Measurements from ENCODE around the gene NAA11.
A peak's percentile ranks its signal among the peaks of the same experiment; 100 is the strongest.

The NAA11 gene

DNA sequence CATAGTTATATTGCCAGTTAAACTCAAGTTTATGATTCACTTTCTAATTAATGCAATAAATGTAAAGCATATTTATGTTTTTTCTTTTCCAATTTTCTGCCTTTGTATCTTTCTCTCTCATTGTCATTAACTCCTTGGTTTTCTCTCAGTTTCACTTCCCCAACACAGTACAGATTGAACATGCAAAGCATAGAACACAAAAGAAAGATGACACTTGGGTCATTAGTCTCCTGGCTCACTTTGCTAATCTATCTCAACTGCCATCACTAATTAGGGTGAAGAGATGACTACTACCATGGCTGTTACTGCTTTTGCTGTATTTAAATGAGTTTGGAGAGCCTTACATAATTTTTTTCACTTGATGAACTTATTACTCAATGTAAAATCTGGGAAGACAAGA is 12.3 kb upstream of the NAA11 start (continued):
- TF ChIP-seq ZNF777 (tag by site-specific recombination; IDR thresholded peaks at IDR 0.05; ENCODE audit: borderline replicate concordance) (no peak), ZFP69B (tag by site-specific recombination; IDR thresholded peaks at IDR 0.05) (no peak), IKZF3 (tag by site-specific recombination; IDR thresholded peaks at IDR 0.05) (no peak), ZNF555 (tag by site-specific recombination; conservative IDR thresholded peaks at IDR 0.05) (no peak), RBAK (tag by site-specific recombination; IDR thresholded peaks at IDR 0.05) (no peak), PRDM1 (tag by site-specific recombination; IDR thresholded peaks at IDR 0.05) (no peak)
- TF ChIP-seq, protein P1, sequence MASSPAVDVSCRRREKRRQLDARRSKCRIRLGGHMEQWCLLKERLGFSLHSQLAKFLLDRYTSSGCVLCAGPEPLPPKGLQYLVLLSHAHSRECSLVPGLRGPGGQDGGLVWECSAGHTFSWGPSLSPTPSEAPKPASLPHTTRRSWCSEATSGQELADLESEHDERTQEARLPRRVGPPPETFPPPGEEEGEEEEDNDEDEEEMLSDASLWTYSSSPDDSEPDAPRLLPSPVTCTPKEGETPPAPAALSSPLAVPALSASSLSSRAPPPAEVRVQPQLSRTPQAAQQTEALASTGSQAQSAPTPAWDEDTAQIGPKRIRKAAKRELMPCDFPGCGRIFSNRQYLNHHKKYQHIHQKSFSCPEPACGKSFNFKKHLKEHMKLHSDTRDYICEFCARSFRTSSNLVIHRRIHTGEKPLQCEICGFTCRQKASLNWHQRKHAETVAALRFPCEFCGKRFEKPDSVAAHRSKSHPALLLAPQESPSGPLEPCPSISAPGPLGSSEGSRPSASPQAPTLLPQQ (tag by site-specific recombination; IDR thresholded peaks at IDR 0.05) = no peak
- TF ChIP-seq, protein P2, sequence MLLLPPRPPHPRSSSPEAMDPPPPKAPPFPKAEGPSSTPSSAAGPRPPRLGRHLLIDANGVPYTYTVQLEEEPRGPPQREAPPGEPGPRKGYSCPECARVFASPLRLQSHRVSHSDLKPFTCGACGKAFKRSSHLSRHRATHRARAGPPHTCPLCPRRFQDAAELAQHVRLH (tag by site-specific recombination; IDR thresholded peaks at IDR 0.05) = no peak
- TF ChIP-seq, protein P3, sequence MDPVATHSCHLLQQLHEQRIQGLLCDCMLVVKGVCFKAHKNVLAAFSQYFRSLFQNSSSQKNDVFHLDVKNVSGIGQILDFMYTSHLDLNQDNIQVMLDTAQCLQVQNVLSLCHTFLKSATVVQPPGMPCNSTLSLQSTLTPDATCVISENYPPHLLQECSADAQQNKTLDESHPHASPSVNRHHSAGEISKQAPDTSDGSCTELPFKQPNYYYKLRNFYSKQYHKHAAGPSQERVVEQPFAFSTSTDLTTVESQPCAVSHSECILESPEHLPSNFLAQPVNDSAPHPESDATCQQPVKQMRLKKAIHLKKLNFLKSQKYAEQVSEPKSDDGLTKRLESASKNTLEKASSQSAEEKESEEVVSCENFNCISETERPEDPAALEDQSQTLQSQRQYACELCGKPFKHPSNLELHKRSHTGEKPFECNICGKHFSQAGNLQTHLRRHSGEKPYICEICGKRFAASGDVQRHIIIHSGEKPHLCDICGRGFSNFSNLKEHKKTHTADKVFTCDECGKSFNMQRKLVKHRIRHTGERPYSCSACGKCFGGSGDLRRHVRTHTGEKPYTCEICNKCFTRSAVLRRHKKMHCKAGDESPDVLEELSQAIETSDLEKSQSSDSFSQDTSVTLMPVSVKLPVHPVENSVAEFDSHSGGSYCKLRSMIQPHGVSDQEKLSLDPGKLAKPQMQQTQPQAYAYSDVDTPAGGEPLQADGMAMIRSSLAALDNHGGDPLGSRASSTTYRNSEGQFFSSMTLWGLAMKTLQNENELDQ (tag by site-specific recombination; IDR thresholded peaks at IDR 0.05; ENCODE audit: low read depth) = no peak

DNA sequence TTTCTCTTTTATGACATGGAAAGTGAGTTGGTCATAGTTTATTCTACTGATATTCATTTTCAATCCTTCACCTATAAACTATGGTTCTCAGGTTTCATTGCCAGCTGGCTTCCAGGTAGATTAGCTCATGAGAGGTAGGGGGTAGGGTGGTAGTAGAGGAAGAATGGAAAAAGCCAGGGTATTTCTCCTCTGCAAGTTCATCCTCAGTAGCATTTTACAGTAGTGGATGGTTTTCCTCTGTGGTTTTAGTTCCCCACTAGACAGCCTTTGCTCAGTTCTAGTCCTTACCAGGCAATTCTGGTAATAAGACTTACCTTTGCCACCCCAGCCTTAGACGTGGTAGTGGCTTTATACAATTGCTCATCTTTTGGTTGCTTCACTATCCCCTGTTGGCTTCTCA is 8.9 kb upstream of the NAA11 start:
- TF ChIP-seq, protein P4, sequence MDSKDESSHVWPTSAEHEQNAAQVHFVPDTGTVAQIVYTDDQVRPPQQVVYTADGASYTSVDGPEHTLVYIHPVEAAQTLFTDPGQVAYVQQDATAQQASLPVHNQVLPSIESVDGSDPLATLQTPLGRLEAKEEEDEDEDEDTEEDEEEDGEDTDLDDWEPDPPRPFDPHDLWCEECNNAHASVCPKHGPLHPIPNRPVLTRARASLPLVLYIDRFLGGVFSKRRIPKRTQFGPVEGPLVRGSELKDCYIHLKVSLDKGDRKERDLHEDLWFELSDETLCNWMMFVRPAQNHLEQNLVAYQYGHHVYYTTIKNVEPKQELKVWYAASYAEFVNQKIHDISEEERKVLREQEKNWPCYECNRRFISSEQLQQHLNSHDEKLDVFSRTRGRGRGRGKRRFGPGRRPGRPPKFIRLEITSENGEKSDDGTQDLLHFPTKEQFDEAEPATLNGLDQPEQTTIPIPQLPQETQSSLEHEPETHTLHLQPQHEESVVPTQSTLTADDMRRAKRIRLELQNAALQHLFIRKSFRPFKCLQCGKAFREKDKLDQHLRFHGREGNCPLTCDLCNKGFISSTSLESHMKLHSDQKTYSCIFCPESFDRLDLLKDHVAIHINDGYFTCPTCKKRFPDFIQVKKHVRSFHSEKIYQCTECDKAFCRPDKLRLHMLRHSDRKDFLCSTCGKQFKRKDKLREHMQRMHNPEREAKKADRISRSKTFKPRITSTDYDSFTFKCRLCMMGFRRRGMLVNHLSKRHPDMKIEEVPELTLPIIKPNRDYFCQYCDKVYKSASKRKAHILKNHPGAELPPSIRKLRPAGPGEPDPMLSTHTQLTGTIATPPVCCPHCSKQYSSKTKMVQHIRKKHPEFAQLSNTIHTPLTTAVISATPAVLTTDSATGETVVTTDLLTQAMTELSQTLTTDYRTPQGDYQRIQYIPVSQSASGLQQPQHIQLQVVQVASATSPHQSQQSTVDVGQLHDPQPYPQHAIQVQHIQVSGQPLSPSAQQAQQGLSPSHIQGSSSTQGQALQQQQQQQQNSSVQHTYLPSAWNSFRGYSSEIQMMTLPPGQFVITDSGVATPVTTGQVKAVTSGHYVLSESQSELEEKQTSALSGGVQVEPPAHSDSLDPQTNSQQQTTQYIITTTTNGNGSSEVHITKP (tag by site-specific recombination; IDR thresholded peaks at IDR 0.05) = peak; percentile 70
- TF ChIP-seq ZNF664 (tag by site-specific recombination; IDR thresholded peaks at IDR 0.05) (no peak), ZNF707 (tag by site-specific recombination; IDR thresholded peaks at IDR 0.05) (no peak), SCRT2 (tag by site-specific recombination; IDR thresholded peaks at IDR 0.05) (no peak)
- Histone ChIP-seq H3K9me3 (ENCODE audit: control insufficient read depth, insufficient read depth, low read depth, low read length) (no peaks in the 10 kb centered on the region), H3K36me3 (ENCODE audit: control insufficient read depth in 2 of 2, insufficient read depth in 1 of 2, low read length in 2 of 2) (no peaks in the 10 kb centered on the region), H3K4me3 (ENCODE audit: low read depth, low read length) (no peak overlapping the region), H3K4me1 (ENCODE audit: control insufficient read depth, insufficient read depth, low read length) (no peaks in the 10 kb centered on the region; the same call in 1 of the 2 replicates), H3K27ac (ENCODE audit: extremely low read depth, low read depth, low read length) (no peak overlapping the region)
- ChIA-PET POLR2A (no interaction called here), CTCF (no interaction called here)

DNA sequence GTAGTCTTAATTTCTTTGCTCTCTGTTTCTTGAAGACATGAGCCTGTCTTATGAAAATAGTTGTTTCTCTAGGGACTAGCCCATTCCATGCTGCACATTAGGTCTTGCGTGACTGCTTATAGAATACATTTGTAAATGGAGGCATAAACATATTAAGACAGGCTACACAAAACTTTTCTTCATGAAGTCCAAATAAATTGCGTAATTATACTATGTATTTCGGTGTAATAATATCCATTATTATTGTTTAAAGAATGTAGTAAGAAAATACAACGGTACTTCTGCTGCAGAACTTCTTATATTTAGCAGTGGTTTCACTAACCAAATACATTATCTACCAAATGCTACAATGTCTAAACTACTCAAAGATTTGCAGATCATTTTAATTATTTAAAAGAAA is 8.5 kb upstream of the NAA11 start:
- CTCF ChIA-PET = no interaction called here
- no peaks in the 10 kb centered on the region for H3K36me3 ChIP-seq (ENCODE audit: control insufficient read depth in 2 of 2, insufficient read depth in 1 of 2, low read length in 2 of 2)
- no peaks in the 10 kb centered on the region; the same call in 1 of the 2 replicates for H3K4me1 ChIP-seq (ENCODE audit: control insufficient read depth, insufficient read depth, low read length)
- no peaks in the 10 kb centered on the region for H3K9me3 ChIP-seq (ENCODE audit: control insufficient read depth, insufficient read depth, low read depth, low read length)
- no peak overlapping the region for H3K4me3 ChIP-seq (ENCODE audit: low read depth, low read length)
- POLR2A ChIA-PET = no interaction called here
- no peak overlapping the region for H3K27ac ChIP-seq (ENCODE audit: extremely low read depth, low read depth, low read length)
- no peak for TF ChIP-seq ZNF248 (tag by site-specific recombination; IDR thresholded peaks at IDR 0.05)
- no peak for TF ChIP-seq HOXD13 (CRISPR knock-in tag; IDR thresholded peaks at IDR 0.05; ENCODE audit: borderline replicate concordance)
- no peak for TF ChIP-seq ZIC2 (tag by site-specific recombination; IDR thresholded peaks at IDR 0.05)
- no peak for TF ChIP-seq ZNF660 (tag by site-specific recombination; IDR thresholded peaks at IDR 0.05)
- no peak for TF ChIP-seq OSR2 (tag by site-specific recombination; IDR thresholded peaks at IDR 0.05)
- TF ChIP-seq, protein P5, sequence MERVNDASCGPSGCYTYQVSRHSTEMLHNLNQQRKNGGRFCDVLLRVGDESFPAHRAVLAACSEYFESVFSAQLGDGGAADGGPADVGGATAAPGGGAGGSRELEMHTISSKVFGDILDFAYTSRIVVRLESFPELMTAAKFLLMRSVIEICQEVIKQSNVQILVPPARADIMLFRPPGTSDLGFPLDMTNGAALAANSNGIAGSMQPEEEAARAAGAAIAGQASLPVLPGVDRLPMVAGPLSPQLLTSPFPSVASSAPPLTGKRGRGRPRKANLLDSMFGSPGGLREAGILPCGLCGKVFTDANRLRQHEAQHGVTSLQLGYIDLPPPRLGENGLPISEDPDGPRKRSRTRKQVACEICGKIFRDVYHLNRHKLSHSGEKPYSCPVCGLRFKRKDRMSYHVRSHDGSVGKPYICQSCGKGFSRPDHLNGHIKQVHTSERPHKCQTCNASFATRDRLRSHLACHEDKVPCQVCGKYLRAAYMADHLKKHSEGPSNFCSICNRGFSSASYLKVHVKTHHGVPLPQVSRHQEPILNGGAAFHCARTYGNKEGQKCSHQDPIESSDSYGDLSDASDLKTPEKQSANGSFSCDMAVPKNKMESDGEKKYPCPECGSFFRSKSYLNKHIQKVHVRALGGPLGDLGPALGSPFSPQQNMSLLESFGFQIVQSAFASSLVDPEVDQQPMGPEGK (tag by site-specific recombination; IDR thresholded peaks at IDR 0.05) = no peak
- TF ChIP-seq, protein P6, sequence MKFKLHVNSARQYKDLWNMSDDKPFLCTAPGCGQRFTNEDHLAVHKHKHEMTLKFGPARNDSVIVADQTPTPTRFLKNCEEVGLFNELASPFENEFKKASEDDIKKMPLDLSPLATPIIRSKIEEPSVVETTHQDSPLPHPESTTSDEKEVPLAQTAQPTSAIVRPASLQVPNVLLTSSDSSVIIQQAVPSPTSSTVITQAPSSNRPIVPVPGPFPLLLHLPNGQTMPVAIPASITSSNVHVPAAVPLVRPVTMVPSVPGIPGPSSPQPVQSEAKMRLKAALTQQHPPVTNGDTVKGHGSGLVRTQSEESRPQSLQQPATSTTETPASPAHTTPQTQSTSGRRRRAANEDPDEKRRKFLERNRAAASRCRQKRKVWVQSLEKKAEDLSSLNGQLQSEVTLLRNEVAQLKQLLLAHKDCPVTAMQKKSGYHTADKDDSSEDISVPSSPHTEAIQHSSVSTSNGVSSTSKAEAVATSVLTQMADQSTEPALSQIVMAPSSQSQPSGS (tag by site-specific recombination; IDR thresholded peaks at IDR 0.05; ENCODE audit: low read depth) = no peak
